ENCODE results near the gene SLC8B1. TPM values are rescaled to one million over a fixed set of nuclear protein-coding genes. Genes with fewer than 3 reads are reported as not detected.
"Not testable (repeated sequence)": the region's sequence is repeated elsewhere in the genome, so short reads cannot be mapped to it uniquely, and the experiment has no call there.

The SLC8B1 gene
- total RNA-seq, 1 experiment from 2014 or later = 19.2 TPM

GRCh38 chr12:113359133-113359938 lies 24.4 kb upstream of the SLC8B1 start:
- in situ Hi-C loops (cut with HindIII; ENCODE audit: low sequenced_read_pairs) = no loop called here
- peak; percentile 91 for DNase-seq (ENCODE audit: low spot score)

- DNase-seq (ENCODE audit: low spot score) = peak; percentile 96
- in situ Hi-C loops (cut with HindIII; ENCODE audit: low sequenced_read_pairs) = no loop called here
Observed at GRCh38 chr12:113358381-113359132, 23.6 kb upstream of the SLC8B1 start, which contains the start of gene PLBD2. Gene PLBD2 (plus strand): TSS chr12:113358587. CDS start chr12:113358601, 14 bp downstream.

DNA sequence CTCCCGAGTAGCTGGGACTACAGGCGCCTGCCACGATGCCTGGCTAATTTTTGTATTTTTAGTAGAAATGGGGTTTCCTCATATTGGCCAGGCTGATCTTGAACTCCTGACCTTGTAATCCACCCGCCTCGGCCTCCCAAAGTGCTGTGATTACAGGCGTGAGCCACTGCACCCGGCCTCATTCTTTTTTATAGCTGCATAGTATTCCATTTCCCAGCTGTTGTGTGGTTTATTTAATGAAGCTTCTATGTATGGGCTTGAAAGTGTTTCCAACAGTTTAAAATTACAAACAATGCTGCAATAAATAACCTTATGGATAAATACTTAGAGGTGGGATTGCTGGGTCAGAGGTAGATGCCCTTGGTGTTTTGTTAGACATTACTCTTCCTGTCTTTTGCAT lies 19.3 kb upstream of the SLC8B1 start:
- in situ Hi-C loops (cut with HindIII; ENCODE audit: low sequenced_read_pairs); DNase-seq (ENCODE audit: low spot score): not testable (repeated sequence)

DNA sequence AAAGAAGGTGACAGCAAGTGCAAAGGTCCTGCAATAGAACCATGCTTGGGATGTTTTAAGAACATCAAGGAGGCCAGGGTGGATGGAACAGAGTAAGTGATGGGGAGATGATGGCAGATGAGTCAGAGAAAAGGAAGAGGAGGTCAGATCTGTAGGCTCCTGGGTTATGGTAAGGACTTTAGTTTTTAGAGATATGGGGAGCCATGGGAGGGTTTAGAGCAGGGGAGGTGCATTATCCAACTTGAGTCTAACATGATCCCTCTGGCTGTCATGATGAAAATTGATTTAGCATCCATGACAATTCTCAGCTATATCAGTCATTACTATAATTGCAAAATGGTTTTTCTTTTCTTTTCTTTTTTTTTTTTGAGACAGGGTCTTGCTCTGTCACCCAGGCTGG lies 16.2 kb upstream of the SLC8B1 start:
- no peak for DNase-seq (ENCODE audit: low spot score)
- in situ Hi-C loops (cut with HindIII; ENCODE audit: low sequenced_read_pairs) = no loop called here

GRCh38 chr12:113348849-113349536 lies 14.1 kb upstream of the SLC8B1 start:
- in situ Hi-C loops (cut with HindIII; ENCODE audit: low sequenced_read_pairs) = no loop called here
- no peak for DNase-seq (ENCODE audit: low spot score)

DNA sequence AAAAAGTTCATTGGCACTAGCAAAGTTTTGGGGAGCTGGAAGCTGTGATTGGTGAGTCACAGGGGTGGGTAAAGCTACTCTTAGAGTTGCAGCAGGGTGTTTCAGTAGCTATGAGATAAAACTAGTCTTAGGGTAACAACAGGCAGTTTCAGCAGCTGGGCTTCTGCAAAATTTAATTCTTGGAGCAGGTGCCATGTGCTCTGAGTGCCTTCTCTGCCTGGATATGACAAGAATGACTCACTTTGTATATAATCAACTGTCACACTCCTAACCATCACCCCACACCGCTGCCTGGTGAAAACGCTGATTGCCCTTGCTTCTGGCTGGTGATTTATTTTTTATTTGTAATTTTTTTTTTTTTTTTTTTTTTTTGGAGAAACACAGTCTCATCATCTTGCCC lies 13.0 kb upstream of the SLC8B1 start:
- no peak for DNase-seq (ENCODE audit: low spot score)
- in situ Hi-C loops (cut with HindIII; ENCODE audit: low sequenced_read_pairs) = no loop called here

GRCh38 chr12:113347107-113347506 lies 12.2 kb upstream of the SLC8B1 start:
- DNase-seq (ENCODE audit: low spot score) = no peak
- in situ Hi-C loops (cut with HindIII; ENCODE audit: low sequenced_read_pairs) = no loop called here

GRCh38 chr12:113346353-113346752 lies 11.4 kb upstream of the SLC8B1 start:
- in situ Hi-C loops (cut with HindIII; ENCODE audit: low sequenced_read_pairs) = no loop called here
- DNase-seq (ENCODE audit: low spot score) = no peak

DNA sequence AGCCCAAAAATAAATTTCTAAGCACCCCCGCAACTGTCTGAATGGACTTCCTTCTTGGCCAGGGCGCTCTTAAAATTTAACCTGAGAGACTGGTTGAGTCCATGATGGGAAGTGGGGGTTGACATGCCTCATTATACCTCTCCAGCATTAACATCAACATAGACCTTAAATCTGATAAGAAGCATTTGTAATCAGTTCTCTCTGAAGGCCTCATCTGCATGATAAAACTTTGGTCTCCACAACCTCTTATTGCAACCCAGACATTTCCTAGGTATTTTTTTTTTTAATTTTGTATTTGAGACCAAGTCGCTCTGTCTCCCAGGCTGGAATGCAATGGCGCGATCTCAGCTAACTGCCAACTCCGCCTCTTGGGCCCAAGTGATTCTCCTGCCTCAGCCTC lies 10.4 kb upstream of the SLC8B1 start:
- in situ Hi-C loops (cut with HindIII; ENCODE audit: low sequenced_read_pairs) = no loop called here

DNA sequence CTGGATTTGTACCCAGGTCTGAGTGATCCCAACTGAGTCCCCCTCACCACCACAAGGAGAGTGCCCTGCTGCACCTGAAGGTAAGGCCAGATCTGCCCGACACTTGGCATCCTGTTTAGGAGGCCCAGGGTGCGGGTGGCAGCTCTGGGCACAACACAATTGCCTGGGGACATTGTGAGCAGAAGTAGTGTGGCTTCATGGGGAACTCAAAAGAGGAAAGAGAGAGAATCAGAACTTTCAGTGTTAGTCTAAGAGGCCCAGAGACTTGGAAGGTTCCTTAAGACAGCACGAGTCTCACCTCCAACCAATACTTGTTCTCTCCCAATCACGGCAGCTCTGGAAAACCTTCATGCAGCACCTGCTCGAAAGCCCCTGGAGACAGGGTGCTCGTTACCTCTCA lies 6.6 kb upstream of the SLC8B1 start:
- in situ Hi-C loops (cut with HindIII; ENCODE audit: low sequenced_read_pairs) = no loop called here

More for the DNA sequence above, 10.4 kb upstream of the SLC8B1 start:
- no peak for DNase-seq (ENCODE audit: low spot score)

GRCh38 chr12:113340061-113340460 lies 5.2 kb upstream of the SLC8B1 start:
- in situ Hi-C loops (cut with HindIII; ENCODE audit: low sequenced_read_pairs) = no loop called here
- DNase-seq (ENCODE audit: low spot score) = no peak

More for the DNA sequence above, 6.6 kb upstream of the SLC8B1 start:
- no peak for DNase-seq (ENCODE audit: low spot score)

DNA sequence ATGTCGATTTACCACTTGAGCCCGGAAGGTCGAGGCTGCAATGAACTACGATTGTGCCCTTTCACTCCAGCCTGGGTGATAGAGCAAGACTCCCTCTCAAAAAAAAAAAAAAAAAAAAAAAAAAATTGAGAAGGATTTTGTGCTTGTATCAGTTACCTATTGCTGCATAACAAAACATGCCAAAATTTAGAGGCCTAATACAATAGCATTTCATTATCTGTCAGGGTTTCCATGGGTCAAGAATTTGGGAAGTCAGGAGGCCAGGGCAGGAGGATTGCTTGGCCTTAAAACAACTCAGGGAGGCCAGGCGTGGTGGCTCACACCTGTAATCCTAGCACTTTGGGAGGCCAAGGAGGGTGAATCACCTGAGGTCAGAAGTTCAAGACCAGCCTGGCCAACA lies 4.6 kb upstream of the SLC8B1 start:
- no peak for DNase-seq (ENCODE audit: low spot score)
- in situ Hi-C loops (cut with HindIII; ENCODE audit: low sequenced_read_pairs) = no loop called here

DNA sequence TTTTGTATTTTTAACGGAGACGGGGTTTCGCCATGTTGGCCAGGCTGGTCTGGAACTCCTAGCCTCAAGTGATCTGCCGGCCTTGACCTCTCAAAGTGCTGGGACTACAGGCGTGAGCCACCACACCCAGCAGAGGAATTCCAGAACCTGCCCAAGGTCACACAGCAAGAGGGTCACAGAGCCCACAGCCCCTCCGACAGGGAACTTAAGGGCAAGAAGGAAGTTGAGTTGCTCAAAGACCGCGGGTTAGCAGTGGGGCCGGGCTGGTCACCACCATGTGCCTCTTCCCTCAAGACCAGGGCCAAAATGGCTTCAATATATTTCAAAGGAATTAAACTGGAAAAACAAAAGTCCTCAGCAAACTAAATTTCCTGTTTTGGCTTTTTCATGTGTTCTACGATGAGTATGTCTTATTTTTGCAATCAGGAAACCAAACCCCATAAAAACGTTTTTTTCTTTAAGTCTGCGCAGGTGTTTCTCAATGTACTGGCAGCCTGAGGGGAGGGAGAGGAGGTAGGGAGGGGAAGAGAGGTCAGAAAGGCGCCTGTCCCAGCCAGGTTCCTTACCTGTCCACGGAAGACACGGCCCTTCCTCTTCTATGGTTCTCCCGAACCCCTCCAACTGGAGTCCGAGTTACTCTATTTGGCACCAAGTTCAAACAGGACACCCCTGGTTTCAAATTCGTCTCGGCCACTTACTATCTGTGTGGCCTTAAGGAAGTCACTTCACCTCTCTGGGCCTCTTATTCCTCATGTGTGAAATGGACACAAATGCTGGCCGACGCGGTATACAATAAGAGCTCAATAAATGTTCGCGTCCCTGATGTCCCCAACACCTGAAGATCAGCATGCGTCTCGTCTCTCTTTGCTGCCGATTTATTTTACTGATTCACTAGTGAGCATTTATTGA lies 778 bp downstream of the SLC8B1 start:
- in situ Hi-C loops (cut with HindIII; ENCODE audit: low sequenced_read_pairs) = no loop called here
- DNase-seq (ENCODE audit: low spot score) = no peak

- no peak for DNase-seq (ENCODE audit: low spot score)
- in situ Hi-C loops (cut with HindIII; ENCODE audit: low sequenced_read_pairs) = no loop called here
Observed at GRCh38 chr12:113333418-113333750, 1.5 kb downstream of the SLC8B1 start.

DNA sequence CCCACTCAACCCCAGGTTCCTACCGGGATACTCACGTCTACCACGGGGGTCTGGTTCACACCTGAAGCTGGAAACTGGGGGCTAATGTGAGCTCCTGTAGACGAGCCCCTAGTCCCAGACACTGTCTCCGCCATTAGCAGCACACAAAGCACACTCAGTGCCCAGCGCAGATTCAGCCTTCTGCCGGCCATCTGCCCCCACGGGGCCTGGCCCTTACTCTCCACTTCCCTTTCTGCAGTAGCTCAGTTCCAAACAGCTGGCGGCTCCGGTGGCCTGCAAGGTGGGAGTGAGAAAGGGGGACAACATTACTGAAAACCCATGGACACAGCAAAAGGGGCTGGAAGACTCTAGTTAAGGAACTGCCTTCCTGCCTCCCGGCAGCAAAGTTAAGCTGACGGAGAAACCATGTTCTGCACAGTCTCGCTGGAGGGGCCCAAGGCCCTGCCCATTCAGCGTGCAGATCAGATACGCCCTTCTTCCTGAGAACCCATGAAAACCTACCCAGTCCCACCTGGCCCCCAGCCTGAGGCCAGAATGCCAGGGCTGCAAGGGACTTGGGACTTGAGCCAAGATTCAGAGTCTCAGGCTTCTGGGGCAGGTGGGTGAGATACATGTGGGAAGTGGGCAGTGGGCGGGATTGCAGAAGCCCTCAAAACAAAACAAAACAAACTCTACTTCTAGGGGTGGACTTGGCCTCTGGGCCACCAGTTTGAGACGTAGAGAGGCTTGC lies 2.1 kb downstream of the SLC8B1 start:
- DNase-seq (ENCODE audit: low spot score) = peak; percentile 16
- in situ Hi-C loops (cut with HindIII; ENCODE audit: low sequenced_read_pairs) = no loop called here

GRCh38 chr12:113330505-113330904 lies 4.4 kb downstream of the SLC8B1 start:
- DNase-seq (ENCODE audit: low spot score) = no peak

GRCh38 chr12:113329791-113330417 lies 5.0 kb downstream of the SLC8B1 start:
- in situ Hi-C loops (cut with HindIII; ENCODE audit: low sequenced_read_pairs) = no loop called here
- no peak for DNase-seq (ENCODE audit: low spot score)

More at GRCh38 chr12:113330505-113330904, 4.4 kb downstream of the SLC8B1 start:
- in situ Hi-C loops (cut with HindIII; ENCODE audit: low sequenced_read_pairs) = no loop called here
